Measurements from ENCODE around the gene MYOM1.

GRCh38 chr18:3122851-3123250 lies 96.9 kb downstream of the MYOM1 start:
- no peak for TF ChIP-seq POLR2AphosphoS5 (IDR thresholded peaks at IDR 0.05; ENCODE audit: low read depth, low read length)
- no peak for TF ChIP-seq CTCF (IDR thresholded peaks at IDR 0.05)
- no peak for TF ChIP-seq REST (IDR thresholded peaks at IDR 0.05; ENCODE audit: insufficient read depth in 1 of 2, low read depth in 2 of 2, low read length in 1 of 2)
